H1 (cell line): ENCODE measurements around the gene TUT4. TPM values are rescaled to one million over a fixed set of nuclear protein-coding genes. Genes with fewer than 3 reads are reported as not detected.

Source experiments
- CTCF ChIA-PET: fragments of 300-600 bp; sonication (Branson Sonifier 250); formaldehyde crosslinking; loops from one replicate; lab custom pipeline; 2021; ENCODE audit not compliant: partially characterized antibody; lab: Charles Lee
- POLR2A ChIA-PET: fragments of 300-600 bp; sonication (Branson Sonifier 250); formaldehyde crosslinking; loops from one replicate; lab custom pipeline; 2021; ENCODE audit warnings: inconsistent platforms; ENCODE audit not compliant: partially characterized antibody; lab: Charles Lee
- DNase-seq, 2 experiments: peaks; one replicate each; pipeline versions ENCODE4 v3.0.0 to v3.0.0-alpha.2; 2010 to 2022; ENCODE audit warnings: low spot score in 2 of 2, low read depth in 1 of 2, mixed read lengths in 1 of 2
- FAIRE-seq: peaks from 2 replicates; lab custom pipeline; 2011; peaks lifted over from hg19 to GRCh38; lab: Jason Lieb, UNC
- H2AFZ ChIP-seq: 2 replicates; pipeline ENCODE4 v1.8.1; 2012; ENCODE audit warnings: low read length, inconsistent platforms
- H2AK5ac ChIP-seq: 2 replicates; pipeline ENCODE4 v1.6.1; 2013; ENCODE audit warnings: low read depth, low read length
- H2BK120ac ChIP-seq: replicated peaks from 2 replicates; pipeline ENCODE3; 2013; ENCODE audit warnings: low read depth, low read length, inconsistent platforms
- H2BK12ac ChIP-seq: 2 replicates; pipeline ENCODE4 v1.6.1; 2013; ENCODE audit warnings: low read depth, low read length
- H2BK15ac ChIP-seq: 2 replicates; pipeline ENCODE4 v1.6.1; 2013; ENCODE audit warnings: low read length
- H2BK20ac ChIP-seq: 2 replicates; pipeline ENCODE4 v1.6.1; 2013; ENCODE audit warnings: low read length
- H2BK5ac ChIP-seq: 2 replicates; pipeline ENCODE4 v1.6.1; 2013; ENCODE audit warnings: low read depth, low read length
- H3K14ac ChIP-seq: 2 replicates; pipeline ENCODE4 v1.6.1; 2013; ENCODE audit warnings: inconsistent platforms; ENCODE audit not compliant: insufficient read length
- H3K18ac ChIP-seq: 2 replicates; pipeline ENCODE4 v1.6.1; 2013; ENCODE audit warnings: low read length; ENCODE audit errors: extremely low read depth
- H3K23ac ChIP-seq: 2 replicates; pipeline ENCODE4 v1.6.1; 2013; ENCODE audit warnings: inconsistent platforms; ENCODE audit not compliant: insufficient read length
- H3K23me2 ChIP-seq: 2 replicates; pipeline ENCODE4 v1.6.1; 2013; ENCODE audit warnings: low read depth, low read length
- H3K27ac ChIP-seq: 2 replicates; pipeline ENCODE4 v1.6.1; 2011; ENCODE audit warnings: low read depth, low read length, inconsistent platforms
- H3K27me3 ChIP-seq, 4 experiments: replicated peaks in 1 of 4; 1 replicate in 1 of 4; 2 replicates in 3 of 4; pipeline versions ENCODE4 v1.6.1 to v1.8.1; 2011 to 2013; ENCODE audit warnings: low read length in 3 of 4, mild to moderate bottlenecking in 3 of 4, inconsistent platforms in 2 of 4, mixed read lengths in 2 of 4, moderate library complexity in 1 of 4; ENCODE audit not compliant: control insufficient read depth in 3 of 4, insufficient read depth in 3 of 4; ENCODE audit errors: extremely low read depth in 1 of 4
- H3K36me3 ChIP-seq, 4 experiments: 2 replicates each; pipeline versions ENCODE4 v1.6.1 to v1.8.1; 2011 to 2013; ENCODE audit warnings: mild to moderate bottlenecking in 4 of 4, low read length in 3 of 4, moderate library complexity in 2 of 4, control low read depth in 1 of 4, inconsistent platforms in 1 of 4; ENCODE audit not compliant: insufficient read depth in 4 of 4, control insufficient read depth in 2 of 4
- H3K4ac ChIP-seq: replicated peaks from 2 replicates; pipeline ENCODE3; 2013; ENCODE audit warnings: low read length, low read depth, mixed read lengths, inconsistent platforms; ENCODE audit not compliant: insufficient read length
- H3K4me1 ChIP-seq, 4 experiments: replicated peaks in 1 of 4; 1 replicate in 1 of 4; 2 replicates in 3 of 4; pipeline versions ENCODE4 v1.6.1 to v1.8.1; 2011 to 2013; ENCODE audit warnings: low read length in 3 of 4, inconsistent platforms in 2 of 4, mixed read lengths in 1 of 4; ENCODE audit not compliant: insufficient read depth in 4 of 4, control insufficient read depth in 3 of 4
- H3K4me2 ChIP-seq, 2 experiments: 2 replicates each; pipeline versions ENCODE4 v1.6.1 to v1.8.1; 2011 to 2013; ENCODE audit warnings: low read depth in 2 of 2, low read length in 2 of 2, control low read depth in 1 of 2, inconsistent platforms in 1 of 2, mild to moderate bottlenecking in 1 of 2; ENCODE audit not compliant: insufficient read depth in 1 of 2
- H3K4me3 ChIP-seq, 4 experiments: fragments of 200-600, 300-600 bp in 1 of 4; sonication (generic), shearing (Covaris generic), sonication (Bioruptor Twin) in 1 of 4; 2 replicates each; pipeline versions ENCODE4 v1.5.1 to v1.8.1; 2011 to 2016; ENCODE audit warnings: low read length in 4 of 4, low read depth in 3 of 4, control low read depth in 2 of 4, inconsistent platforms in 2 of 4, mild to moderate bottlenecking in 2 of 4, mixed read lengths in 1 of 4, moderate library complexity in 1 of 4; ENCODE audit not compliant: insufficient read depth in 2 of 4; ENCODE audit errors: extremely low read depth in 1 of 4
- H3K56ac ChIP-seq: replicated peaks from 2 replicates; pipeline ENCODE3; 2013; ENCODE audit warnings: low read depth, mild to moderate bottlenecking, mixed read lengths, low read length, inconsistent platforms; ENCODE audit not compliant: insufficient read length
- H3K79me1 ChIP-seq: 2 replicates; pipeline ENCODE4 v1.6.1; 2013; ENCODE audit warnings: low read depth, low read length, control low read depth
- H3K79me2 ChIP-seq, 2 experiments: 2 replicates each; pipeline versions ENCODE4 v1.6.1 to v1.8.1; 2012 to 2013; ENCODE audit warnings: low read length in 2 of 2, mild to moderate bottlenecking in 2 of 2, inconsistent platforms in 1 of 2; ENCODE audit not compliant: insufficient read depth in 2 of 2, control insufficient read depth in 1 of 2
- H3K9ac ChIP-seq, 4 experiments: replicated peaks in 1 of 4; 1 replicate in 1 of 4; 2 replicates in 3 of 4; pipeline versions ENCODE4 v1.6.1 to v1.8.1; 2011 to 2013; ENCODE audit warnings: low read depth in 3 of 4, low read length in 3 of 4, control low read depth in 2 of 4, mild to moderate bottlenecking in 2 of 4, moderate library complexity in 2 of 4, inconsistent platforms in 1 of 4; ENCODE audit errors: extremely low read depth in 1 of 4
- H3K9me3 ChIP-seq, 2 experiments: 2 replicates each; pipeline versions ENCODE4 v1.6.1 to v1.8.1; 2012 to 2013; ENCODE audit warnings: mild to moderate bottlenecking in 2 of 2, moderate library complexity in 2 of 2, control low read depth in 1 of 2, inconsistent platforms in 1 of 2, low read depth in 1 of 2, low read length in 1 of 2, mixed read lengths in 1 of 2; ENCODE audit not compliant: insufficient read depth in 2 of 2
- H4K20me1 ChIP-seq, 2 experiments: replicated peaks in 1 of 2; 2 replicates each; pipeline versions ENCODE3 to v1.8.1; 2011 to 2013; ENCODE audit warnings: inconsistent platforms in 2 of 2, low read length in 2 of 2, mild to moderate bottlenecking in 1 of 2; ENCODE audit not compliant: insufficient read depth in 2 of 2, control insufficient read depth in 1 of 2
- H4K5ac ChIP-seq: 2 replicates; pipeline ENCODE4 v1.6.1; 2013; ENCODE audit warnings: low read length, low read depth, mixed read lengths, inconsistent platforms; ENCODE audit not compliant: insufficient read length
- H4K8ac ChIP-seq: 2 replicates; pipeline ENCODE4 v1.8.0; 2013; ENCODE audit warnings: mild to moderate bottlenecking, moderate library complexity, low read length, inconsistent platforms; ENCODE audit not compliant: insufficient read depth; ENCODE audit errors: extremely low read depth
- H4K91ac ChIP-seq: replicated peaks from 2 replicates; pipeline ENCODE3; 2013; ENCODE audit warnings: low read length, mixed read lengths, inconsistent platforms; ENCODE audit not compliant: insufficient read length
- RFX5 ChIP-seq: IDR thresholded peaks from 2 replicates; pipeline ENCODE4 v1.6.1; 2011; ENCODE audit warnings: low read depth, low read length, improper control_type of control experiment, borderline replicate concordance
- SIRT6 ChIP-seq: IDR thresholded peaks from one replicate; pipeline ENCODE4 v1.7.1; 2012; ENCODE audit warnings: low read length, inconsistent platforms
- ZNF274 ChIP-seq: IDR thresholded peaks from 2 replicates; pipeline ENCODE4 v1.7.0; 2012; ENCODE audit warnings: low read length, borderline replicate concordance; ENCODE audit errors: extremely low read depth
- WGBS, 2 experiments: shearing (Covaris generic) in 1 of 2; methylation state at CpG; one replicate each; pipeline versions ENCODE4 v1.1.6 to v1.1.7; 2013 to 2015; ENCODE audit warnings: low lambda C conversion rate in 2 of 2, mixed read lengths in 2 of 2, inconsistent platforms in 1 of 2, low coverage in 1 of 2, missing lambda C conversion rate in 1 of 2; ENCODE audit not compliant: insufficient replicate concordance in 2 of 2, insufficient coverage in 1 of 2, insufficient read length in 1 of 2; ENCODE audit errors: extremely low coverage in 1 of 2, missing lambda C conversion rate in 1 of 2; 5-methylcytosine and 5-hydroxymethylcytosine counted together
- polyA plus RNA-seq, 7 experiments: library from polyadenylated mRNA; depleted of rRNA in 3 of 7; stranded (reverse) in 5 of 7; unstranded in 2 of 7; fragments of >200 nt in 5 of 7; fragments of 200-250 nt in 2 of 7; gene quantifications; 1 replicate in 5 of 7; 2 replicates in 1 of 7; 4 replicates in 1 of 7; pipeline versions ENCODE4 v1.2.1 to v1.2.3, GENCODE V29; 2011 to 2013; ENCODE audit warnings: missing spikeins in 2 of 7, mixed read lengths in 2 of 7
- total RNA-seq: library from RNA; stranded (reverse); fragmentation: NEBNext Ultra II Directional; extraction: Animal tissue kit (Norgen Biotek cat#: 25700); gene quantifications from 2 replicates; pipeline ENCODE4 v1.2.1, GENCODE V29; 2021

TUT4 gene
- total and polyA plus RNA-seq, 2 of the 8 experiments (the other 6 are each of a cell fraction or from before 2014, with no cell fraction given) = 54.5 to 63.3 TPM

GRCh38 chr1:52454127-52454526 is 98.8 kb downstream of the TUT4 start:
- CTCF ChIA-PET = interaction anchor here (0.6 to 1.6 kb wide), 2 partner anchors 168 to 232 kb away, joined by 3 to 6 read pairs; no protein-coding TSS in a partner anchor
- TF ChIP-seq SIRT6 = no peak
- TF ChIP-seq ZNF274 = no peak
- TF ChIP-seq RFX5 = no peak

More at GRCh38 chr1:52454127-52454526, 98.8 kb downstream of the TUT4 start:
- Histone ChIP-seq H2BK5ac (no peak overlapping the region), H3K4me3 (no peak overlapping the region), H3K36me3 (no peaks in the 10 kb centered on the region; a peak in 1 of 8 replicates), H3K4ac (no peak overlapping the region), H3K27ac (no peak overlapping the region), H2BK120ac (no peak overlapping the region), H3K23ac (no peak overlapping the region), H4K91ac (no peak overlapping the region), H3K14ac (no peak overlapping the region), H3K18ac (no peak overlapping the region), H2AK5ac (no peak overlapping the region), H4K8ac (no peak overlapping the region), H3K4me2 (no peak overlapping the region; a peak in 1 of 4 replicates), H3K56ac (no peak overlapping the region), H3K27me3 (no peaks in the 10 kb centered on the region), H3K79me2 (no peaks in the 10 kb centered on the region; a peak in 1 of 4 replicates), H4K20me1 (no peaks in the 10 kb centered on the region), H3K79me1 (no peaks in the 10 kb centered on the region), H2BK12ac (no peak overlapping the region), H3K4me1 (peaks cover 0 to 3% (median 1%) of the 10 kb centered on the region in 4 experiments; a peak in 3 of 7 replicates), H2BK20ac (no peak overlapping the region), H3K23me2 (no peaks in the 10 kb centered on the region; the same call in 1 of the 2 replicates), H2AFZ (no peak overlapping the region), H2BK15ac (no peak overlapping the region), H3K9me3 (no peaks in the 10 kb centered on the region), H3K9ac (no peak overlapping the region), H4K5ac (no peak overlapping the region)
- FAIRE-seq (no peak), DNase-seq (no peak)
- WGBS, 2 experiments = 84% methylated on average over 1 of the region's 1 CpG; no CpG with 5 or more reads in 1 of the 2 experiments
- POLR2A ChIA-PET = interaction anchor here (1.8 kb wide), 1 partner anchor 50 kb away, joined by 4 read pairs; the partner anchor contains the start of genes ORC1 and PRPF38A
